Fibroblast of pulmonary artery (primary cell): ENCODE results near the gene SETBP1.
"Not testable (repeated sequence)": the region's sequence is repeated elsewhere in the genome, so short reads cannot be mapped to it uniquely, and the experiment has no call there.

Source experiments
- DNase-seq: peaks from one replicate; pipeline ENCODE4 v3.0.0-alpha.2; 2010; ENCODE audit warnings: low read depth
- H3K4me3 ChIP-seq: replicated peaks from 2 replicates; pipeline ENCODE4 v1.5.1; 2011; ENCODE audit warnings: low read depth, mild to moderate bottlenecking, control low read depth, low read length, moderate library complexity
- CTCF ChIP-seq: IDR thresholded peaks from 2 replicates; pipeline ENCODE4 v1.5.1; 2011; ENCODE audit warnings: mild to moderate bottlenecking, control low read depth, low read length, inconsistent platforms; ENCODE audit errors: missing control alignments

The SETBP1 gene

GRCh38 chr18:44712025-44712424 lies 31.3 kb downstream of the SETBP1 start:
- no peak for DNase-seq
- no peak for TF ChIP-seq CTCF

DNA sequence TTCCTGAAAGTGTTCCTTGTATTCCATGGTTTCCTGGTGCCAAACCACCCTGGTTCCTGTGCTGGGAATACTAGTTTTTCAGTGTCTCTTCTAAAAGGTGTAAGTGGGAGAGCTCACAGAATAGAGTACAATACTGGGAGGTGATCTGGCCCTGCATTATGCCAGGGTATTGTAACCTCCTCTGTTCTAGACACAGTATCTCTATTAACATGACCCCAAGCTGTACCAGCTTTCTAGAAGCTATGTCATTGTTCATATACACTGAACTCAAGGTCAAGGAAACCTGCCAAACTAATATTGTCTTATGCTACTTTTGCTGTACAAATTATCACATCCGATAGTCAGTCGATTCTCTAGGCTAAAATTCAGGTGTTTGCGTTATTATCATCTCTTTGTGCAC lies 32.7 kb downstream of the SETBP1 start:
- H3K4me3 ChIP-seq = no peak overlapping the region
- no peak for DNase-seq
- TF ChIP-seq CTCF = no peak

More at GRCh38 chr18:44712025-44712424, 31.3 kb downstream of the SETBP1 start:
- no peak overlapping the region for H3K4me3 ChIP-seq

- DNase-seq = no peak
- TF ChIP-seq CTCF = no peak
- H3K4me3 ChIP-seq = no peak overlapping the region
Observed at GRCh38 chr18:44714376-44714775, 33.7 kb downstream of the SETBP1 start.

DNA sequence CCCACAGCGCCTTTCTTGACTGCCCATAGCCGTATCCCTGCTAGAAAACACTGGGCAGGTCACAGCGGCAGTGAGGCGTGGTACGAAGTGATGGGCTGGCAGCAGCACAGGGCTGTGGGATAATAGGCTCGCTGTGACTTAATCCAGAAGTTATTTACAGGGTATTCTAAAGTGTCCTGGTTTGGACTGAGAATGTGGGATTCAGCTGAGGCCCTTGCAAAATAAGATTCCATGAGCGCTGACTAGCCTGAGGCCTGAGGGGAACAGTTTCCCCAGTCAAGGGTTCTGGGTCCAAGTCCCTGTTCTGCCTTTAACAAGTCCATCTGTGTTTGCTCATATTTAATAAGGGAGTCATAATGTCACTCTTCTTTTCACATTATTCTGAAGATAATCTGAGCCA lies 34.6 kb downstream of the SETBP1 start:
- no peak overlapping the region for H3K4me3 ChIP-seq
- peak; percentile 38 for DNase-seq
- no peak for TF ChIP-seq CTCF

DNA sequence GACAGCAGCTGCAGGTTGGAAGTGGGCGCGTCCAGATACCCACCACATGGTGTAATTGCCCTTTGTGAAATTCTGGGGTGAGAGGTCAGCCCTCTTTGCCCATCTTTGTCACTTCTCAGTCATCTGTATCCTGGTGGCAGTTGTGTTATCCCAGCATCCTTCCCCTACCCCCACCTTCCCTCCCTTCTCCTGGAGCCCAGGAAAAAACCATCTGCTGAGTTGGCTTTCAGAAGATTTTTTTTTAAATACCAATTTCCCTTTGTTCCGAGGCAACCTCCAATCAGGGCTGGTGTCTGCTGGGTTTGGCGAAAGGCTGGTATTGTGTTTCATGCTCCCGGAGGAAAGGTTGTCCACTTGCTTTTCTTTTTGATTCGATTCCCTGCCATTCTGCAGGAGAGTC lies 35.2 kb downstream of the SETBP1 start:
- no peak for TF ChIP-seq CTCF
- DNase-seq = no peak
- no peak overlapping the region for H3K4me3 ChIP-seq

DNA sequence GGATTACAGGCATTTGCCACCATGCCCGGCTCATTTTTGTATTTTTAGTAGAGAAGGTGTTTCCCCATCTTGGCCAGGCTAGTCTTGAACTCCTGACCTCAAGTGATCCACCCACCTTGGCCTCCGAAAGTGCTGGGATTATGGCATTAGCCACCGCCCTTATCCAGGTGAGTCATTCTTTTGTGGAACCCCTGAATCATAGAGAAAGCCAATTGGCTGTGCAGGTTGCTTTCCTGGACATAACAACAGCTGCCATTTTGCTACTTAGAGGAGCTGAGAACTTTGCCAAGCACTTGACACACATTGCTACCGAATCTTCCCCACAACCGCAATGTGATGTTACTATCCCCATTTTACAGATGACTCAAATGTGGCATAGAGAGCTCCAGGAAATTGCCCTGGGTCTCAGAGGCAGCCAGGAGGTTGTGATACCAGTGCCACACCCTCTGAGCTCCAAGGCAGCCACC lies 36.0 kb downstream of the SETBP1 start:
- TF ChIP-seq CTCF = no peak
- no peak for DNase-seq
- H3K4me3 ChIP-seq = no peak overlapping the region

GRCh38 chr18:44719519-44720060 lies 38.9 kb downstream of the SETBP1 start:
- TF ChIP-seq CTCF = no peak
- H3K4me3 ChIP-seq = no peak overlapping the region
- DNase-seq = no peak

DNA sequence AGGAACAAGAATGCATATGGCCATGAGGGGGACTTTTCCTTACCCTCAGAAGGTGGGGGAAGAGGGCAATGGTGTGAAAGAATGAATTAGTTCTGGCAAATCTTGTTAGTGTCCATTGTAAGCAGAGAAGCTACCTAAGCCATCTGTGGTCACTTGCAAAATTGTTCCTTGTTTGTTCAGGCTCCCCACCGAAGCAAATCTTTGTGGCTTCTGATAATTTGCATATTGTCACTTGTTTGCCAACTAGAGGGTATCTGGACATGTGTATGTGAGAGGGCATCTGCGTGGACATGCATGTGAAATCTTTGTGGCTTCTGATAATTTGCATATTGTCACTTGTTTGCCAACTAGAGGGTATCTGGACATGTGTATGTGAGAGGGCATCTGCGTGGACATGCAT lies 41.1 kb downstream of the SETBP1 start:
- H3K4me3 ChIP-seq, DNase-seq: not testable (repeated sequence)
